NT2/D1 (cell line): Measurements from ENCODE around the gene SYT4.
"Not testable (repeated sequence)": the region's sequence is repeated elsewhere in the genome, so short reads cannot be mapped to it uniquely, and the experiment has no call there.

Experiments used
- YY1 ChIP-seq: IDR thresholded peaks from 2 replicates; pipeline ENCODE4 v1.6.1; 2011; ENCODE audit not compliant: insufficient read length, insufficient read depth
- ZNF274 ChIP-seq: IDR thresholded peaks from 2 replicates; pipeline ENCODE4 v1.6.1; 2011; ENCODE audit warnings: mild to moderate bottlenecking, low read depth, low read length

GRCh38 chr18:43286187-43286586, 8.9 kb upstream of the SYT4 start:
- not testable (repeated sequence) for TF ChIP-seq ZNF274, YY1
